Skeletal muscle cell (primary cell): ENCODE measurements around the gene UTP4.

Experiments used
- DNase-seq: peaks from one replicate; pipeline ENCODE4 v3.0.0-alpha.2; 2010; ENCODE audit warnings: low read depth
- H3K4me3 ChIP-seq: 2 replicates; pipeline ENCODE4 v1.5.1; 2011; ENCODE audit warnings: low read depth, mild to moderate bottlenecking, control low read depth, low read length, moderate library complexity

Gene UTP4

DNA sequence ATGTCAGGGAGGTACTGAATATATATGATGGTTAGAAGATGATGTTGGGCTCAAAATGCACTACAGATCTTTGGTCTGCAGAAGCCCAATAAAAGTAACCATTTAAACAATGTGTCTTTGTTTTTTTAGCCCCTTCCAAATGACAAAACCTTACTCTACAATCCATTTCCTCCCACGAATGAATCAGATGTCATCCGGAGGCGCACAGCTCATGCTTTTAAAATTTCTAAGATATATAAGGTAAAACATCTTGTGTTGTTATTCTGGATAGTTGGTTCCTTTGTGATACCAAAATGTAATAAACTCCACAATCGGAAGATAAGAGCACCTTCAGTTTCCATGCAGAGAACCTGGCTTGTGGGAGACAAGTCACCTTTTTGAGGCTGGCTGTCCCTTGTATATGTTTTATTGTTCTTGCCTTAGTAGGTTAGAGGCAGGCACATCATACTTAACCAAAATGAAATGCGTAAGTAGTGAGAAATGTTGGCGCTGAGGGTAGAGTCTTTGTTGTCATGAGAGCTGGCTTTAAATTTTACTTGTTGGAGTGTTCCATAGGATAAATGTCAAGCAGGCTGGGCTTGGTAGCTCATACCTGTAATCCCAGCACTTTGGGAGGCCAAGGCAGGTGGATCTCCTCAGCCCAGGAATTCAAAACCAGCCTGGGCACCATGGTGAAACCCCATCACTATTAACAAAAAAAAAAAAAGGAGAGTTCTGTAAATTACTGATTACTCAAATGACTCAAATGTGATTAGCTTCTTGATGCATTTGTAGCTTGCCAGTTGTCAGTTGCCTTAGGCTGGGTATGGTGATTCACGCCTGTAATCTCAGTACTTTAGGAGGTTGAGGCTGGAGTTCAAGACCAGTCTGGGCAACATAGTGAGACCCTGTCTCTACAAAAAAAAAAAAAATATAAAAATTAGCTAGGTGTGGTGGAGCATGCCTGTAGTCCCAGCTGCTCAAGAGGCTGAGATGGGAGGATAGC, 34.8 kb downstream of the UTP4 start:
- no peak for DNase-seq

DNA sequence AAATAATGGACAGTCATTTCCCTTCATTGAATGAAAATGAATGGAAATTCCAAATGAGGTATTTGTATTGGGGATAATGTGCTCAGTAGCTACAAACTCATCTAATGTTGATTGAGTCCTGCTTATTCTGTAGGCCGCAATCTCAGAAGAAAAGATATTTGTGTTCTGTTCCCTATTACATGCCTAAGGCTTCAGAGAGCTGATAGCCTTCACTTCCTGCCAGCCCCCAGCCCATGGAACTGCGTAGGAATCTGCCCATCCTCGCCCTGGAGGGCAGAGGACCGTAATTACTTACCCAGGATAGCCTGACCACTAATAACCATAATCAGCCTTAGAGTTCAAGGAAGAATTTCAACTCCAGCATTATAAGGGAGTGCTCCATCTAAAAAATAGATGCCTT, 36.6 kb downstream of the UTP4 start:
- H3K4me3 ChIP-seq, result no peak overlapping the region
- DNase-seq, result no peak

More for the DNA sequence above, 34.8 kb downstream of the UTP4 start:
- H3K4me3 ChIP-seq, result no peak overlapping the region

- H3K4me3 ChIP-seq, result no peak overlapping the region
- no peak for DNase-seq
These were observed 37.3 kb downstream of the UTP4 start for GRCh38 chr16:69169607-69170352.

GRCh38 chr16:69171325-69172084, 39.1 kb downstream of the UTP4 start:
- no peak for DNase-seq

GRCh38 chr16:69176033-69176800, 43.8 kb downstream of the UTP4 start:
- H3K4me3 ChIP-seq, result no peak overlapping the region
- no peak for DNase-seq

More at GRCh38 chr16:69171325-69172084, 39.1 kb downstream of the UTP4 start:
- H3K4me3 ChIP-seq, result no peak overlapping the region

DNA sequence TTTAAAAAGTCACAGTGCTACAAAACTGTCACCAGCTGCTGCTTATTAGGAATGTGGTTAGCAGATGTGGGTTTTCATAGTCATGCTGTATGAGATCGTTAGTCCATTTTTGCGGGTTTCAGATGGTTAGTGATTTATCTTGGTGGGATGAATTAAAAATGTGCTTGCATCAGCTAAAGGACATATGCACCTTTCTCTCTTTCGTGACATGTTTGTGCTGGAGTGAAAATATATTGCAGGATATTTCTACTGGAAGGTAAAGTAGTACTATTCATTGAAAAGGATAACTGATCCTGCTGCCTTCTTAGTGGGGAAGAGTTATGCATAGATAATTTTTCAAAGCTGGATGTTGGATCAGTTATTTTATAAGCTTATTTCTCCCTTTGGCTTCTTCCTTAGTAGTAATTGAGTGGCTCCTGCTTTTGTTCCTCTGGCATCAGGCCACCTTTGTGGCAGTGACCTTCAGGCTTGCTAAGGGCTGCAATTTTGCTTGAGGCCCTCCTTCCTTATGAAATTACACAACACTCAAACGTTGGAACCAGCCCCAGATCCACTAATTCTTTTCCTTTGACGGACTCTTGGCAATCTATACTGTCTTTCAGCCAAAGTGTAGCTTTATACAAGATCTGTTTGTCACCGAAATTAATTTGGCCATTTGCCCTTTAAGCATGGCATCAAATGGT, 47.0 kb downstream of the UTP4 start:
- no peak overlapping the region for H3K4me3 ChIP-seq
- DNase-seq, result peak; percentile 83

DNA sequence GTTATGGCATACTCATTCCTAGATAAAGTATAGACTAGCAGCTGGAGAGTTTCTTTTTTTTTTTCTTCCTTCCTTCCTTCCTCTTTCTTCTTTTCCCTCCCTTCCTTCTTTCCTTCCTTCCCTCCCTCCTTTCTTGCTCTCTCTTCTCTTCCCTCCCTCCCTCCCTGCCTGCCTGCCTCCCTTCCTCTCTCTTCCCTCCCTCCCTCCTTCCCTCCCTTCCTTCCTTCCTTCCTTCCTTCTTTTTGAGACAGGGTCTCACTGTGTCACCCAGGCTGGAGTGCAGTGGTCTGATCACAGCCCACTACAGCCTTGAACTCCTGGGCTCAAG, 47.5 kb downstream of the UTP4 start:
- DNase-seq, result no peak
- H3K4me3 ChIP-seq, result no peak overlapping the region

DNA sequence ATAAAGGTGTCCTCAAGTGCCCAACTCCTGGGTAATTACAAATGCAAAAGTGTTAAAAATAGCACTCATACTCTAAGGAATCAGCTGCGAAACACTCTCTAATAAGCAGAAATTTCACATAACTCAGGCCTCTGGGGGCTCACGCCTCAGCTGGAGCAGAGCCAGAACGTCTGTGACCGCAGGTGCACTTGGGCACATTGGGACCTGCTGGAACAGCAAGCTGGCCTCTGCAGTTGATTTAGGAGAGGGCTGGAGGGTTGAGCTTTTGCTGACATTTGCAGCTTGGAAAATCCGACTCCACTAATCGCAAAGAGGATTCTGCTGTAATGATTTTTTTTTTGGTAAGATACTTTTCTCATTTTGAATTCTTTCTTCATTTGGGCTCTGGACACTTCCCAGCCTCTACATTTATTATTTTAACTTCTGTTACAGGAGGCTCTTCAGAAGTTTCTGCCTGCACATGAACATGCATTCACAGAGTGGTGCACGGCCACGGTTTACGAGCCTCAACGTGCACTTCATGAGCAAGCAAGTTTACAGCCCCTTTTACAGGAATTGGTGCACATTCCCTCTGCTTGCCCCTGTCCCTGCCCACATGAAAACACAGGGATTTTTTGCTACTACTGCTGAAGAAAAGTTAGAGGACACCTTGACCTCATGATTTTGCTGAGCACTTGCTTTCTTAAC, 50.4 kb downstream of the UTP4 start:
- no peak overlapping the region for H3K4me3 ChIP-seq

GRCh38 chr16:69186642-69187445, 54.4 kb downstream of the UTP4 start, which contains the start of gene SNTB2:
Gene SNTB2 (plus strand): TSS chr16:69187164. CDS start chr16:69187167, 3 bp downstream.
- no peak for DNase-seq
- peak within 1 kb of the TSS; percentile 78 for H3K4me3 ChIP-seq

More for the DNA sequence above, 50.4 kb downstream of the UTP4 start:
- DNase-seq, result no peak

DNA sequence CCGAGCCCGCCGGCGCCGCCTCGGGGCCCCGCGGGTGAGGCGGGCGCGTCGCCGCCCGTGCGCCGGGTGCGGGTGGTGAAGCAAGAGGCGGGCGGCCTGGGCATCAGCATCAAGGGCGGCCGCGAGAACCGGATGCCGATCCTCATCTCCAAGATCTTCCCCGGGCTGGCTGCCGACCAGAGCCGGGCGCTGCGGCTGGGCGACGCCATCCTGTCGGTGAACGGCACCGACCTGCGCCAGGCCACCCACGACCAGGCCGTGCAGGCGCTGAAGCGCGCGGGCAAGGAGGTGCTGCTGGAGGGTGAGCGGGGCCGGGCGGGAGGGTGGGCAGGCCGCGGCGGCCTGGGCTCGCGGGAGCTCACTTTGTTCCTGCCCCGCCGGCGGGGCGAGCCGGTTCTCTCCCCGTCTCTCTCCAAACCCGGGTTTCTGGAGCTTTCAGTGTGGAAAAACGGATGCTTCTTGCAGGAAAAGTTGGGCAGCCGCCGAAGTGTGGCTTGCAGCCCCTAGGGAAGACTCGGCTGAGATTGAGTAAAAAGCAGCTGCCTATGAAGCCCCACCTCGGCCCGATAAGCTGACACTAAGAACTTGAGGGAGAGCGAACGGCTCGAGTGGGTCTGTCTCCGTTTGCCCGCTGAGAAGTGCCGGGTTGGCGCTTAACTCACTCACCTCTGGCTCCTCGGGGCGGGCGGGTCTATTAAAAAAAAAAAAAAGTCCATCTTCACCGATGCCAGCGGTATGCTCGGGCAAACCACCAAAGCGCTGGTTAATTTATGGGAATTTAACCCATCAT, 55.2 kb downstream of the UTP4 start:
- no peak for DNase-seq
- peak overlapping the region; percentile 78 for H3K4me3 ChIP-seq

DNA sequence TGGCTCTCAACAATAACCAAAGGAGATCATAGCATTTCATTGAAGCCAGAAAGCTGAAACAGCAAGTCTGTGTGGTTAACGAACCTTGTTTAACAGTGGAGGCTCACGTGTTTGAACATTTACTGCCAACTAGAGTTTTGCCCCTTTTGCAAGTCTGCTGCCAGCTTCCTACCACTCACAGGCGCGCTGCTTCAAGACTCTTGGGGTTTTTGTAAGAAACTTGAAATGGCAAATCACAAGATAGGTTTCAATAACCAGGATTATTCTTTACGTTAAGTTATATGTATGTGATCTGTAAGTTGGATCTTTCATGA, 55.7 kb downstream of the UTP4 start:
- H3K4me3 ChIP-seq, result peak overlapping the region; percentile 78

DNA sequence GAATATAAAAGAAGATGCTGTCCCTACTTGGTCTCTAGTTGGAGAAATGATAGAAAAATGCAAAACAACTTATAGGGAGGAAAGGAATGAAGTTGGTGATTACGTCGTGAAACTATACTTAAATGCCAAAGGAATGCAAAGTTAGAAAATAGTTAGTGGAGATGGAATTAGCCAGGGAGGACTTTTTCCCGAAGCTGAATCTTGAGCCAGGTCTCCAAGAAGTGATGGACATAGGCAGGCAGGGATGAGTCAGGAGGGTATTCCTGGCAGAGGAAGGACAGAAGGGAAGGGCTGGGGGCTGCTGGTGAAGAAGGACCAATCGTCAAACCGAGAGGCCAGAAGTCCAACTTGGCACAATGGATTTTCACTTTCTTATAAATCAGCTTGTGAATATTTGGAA, 56.3 kb downstream of the UTP4 start:
- peak overlapping the region; percentile 78 for H3K4me3 ChIP-seq
- no peak for DNase-seq

More for the DNA sequence above, 55.7 kb downstream of the UTP4 start:
- no peak for DNase-seq

DNA sequence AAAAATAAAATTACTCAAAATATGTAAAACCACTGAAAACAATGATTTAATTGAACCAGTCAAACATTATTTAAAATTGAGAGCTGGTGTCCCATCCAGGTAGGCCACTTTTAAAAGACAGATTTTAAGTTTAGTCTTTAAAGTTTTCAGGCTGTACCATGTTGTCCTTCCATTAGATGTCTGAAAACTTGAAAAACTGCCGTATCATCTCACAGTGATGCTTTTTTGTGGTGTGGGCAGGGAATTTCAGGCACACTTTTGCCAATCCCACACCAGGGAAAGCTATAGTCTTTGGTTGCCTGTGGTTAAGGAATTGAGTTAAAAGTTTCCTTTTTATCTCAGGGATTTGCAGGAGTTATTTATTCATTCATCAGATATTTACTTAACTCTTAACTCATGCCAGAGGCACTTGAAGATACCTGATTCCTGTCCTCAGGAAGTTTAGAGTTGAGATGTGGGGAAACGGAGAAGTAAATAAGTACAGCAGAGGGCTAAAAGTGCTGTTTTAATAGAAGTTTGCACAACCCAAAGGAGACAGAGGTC, 57.7 kb downstream of the UTP4 start:
- DNase-seq, result no peak
- no peak overlapping the region for H3K4me3 ChIP-seq

GRCh38 chr16:69190598-69190997, 58.1 kb downstream of the UTP4 start:
- no peak for DNase-seq
- H3K4me3 ChIP-seq, result no peak overlapping the region

DNA sequence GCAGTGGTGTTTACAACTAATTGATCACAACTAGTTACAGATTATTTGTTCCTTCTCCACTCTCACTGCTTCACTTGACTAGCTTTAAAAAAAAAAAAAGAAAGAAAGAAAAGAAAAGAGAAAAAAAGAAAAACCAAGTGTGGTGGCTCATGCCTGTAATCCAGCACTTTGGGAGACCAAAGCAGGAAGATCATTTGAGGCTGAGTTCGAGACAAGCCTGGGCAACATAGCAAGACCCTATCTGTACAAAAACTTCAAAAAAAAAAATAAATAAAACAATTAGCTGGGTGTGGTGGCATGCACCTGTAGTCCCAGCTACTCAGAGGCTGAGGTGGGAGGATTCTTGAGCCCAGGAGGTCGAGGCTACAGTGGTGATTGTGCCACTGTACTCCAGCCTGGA, 58.7 kb downstream of the UTP4 start:
- no peak for DNase-seq
- H3K4me3 ChIP-seq, result no peak overlapping the region

GRCh38 chr16:69193855-69194254, 61.4 kb downstream of the UTP4 start:
- H3K4me3 ChIP-seq, result no peak overlapping the region
- no peak for DNase-seq
